ENCODE results near the gene MYMK. TPM values are rescaled to one million over a fixed set of nuclear protein-coding genes. Genes with fewer than 3 reads are reported as not detected.

The MYMK gene
- total and polyA plus RNA-seq, 12 donors: not detected

DNA sequence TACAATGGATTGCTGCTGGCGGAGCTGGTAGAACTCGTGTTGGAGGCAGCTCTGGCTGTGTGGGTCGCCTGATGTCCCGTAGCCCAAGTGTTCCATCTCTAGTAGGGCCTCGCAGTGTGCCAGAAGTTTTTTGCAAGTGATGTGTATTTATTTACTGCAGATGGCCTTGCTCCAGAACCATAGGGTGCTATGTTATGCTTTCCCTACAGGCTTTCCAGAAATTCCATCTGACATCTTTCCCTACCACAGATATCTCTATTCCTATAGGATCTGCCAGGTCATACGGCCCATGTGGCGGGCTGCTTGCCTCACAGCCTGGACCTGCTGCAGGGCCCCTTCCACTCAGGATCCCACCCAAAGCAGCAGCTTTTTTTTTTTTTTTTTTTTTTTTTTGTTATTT is 26.7 kb upstream of the MYMK start:
- 79 to 88% methylated on average over 7 of the region's 7 CpGs for WGBS, 2 donors
- DNase-seq (no peak), ATAC-seq (no peak)
- H3K27me3 ChIP-seq: no peaks in the 10 kb centered on the region
- no peak overlapping the region for H3K4me3 ChIP-seq
- peaks cover 0 to 33% (median 0%) of the 10 kb centered on the region in 9 donors for H3K36me3 ChIP-seq
- no peaks in the 10 kb centered on the region for H3K9me3 ChIP-seq
- intact Hi-C loops (cut with DNase I): no loop called here
- H3K4me1 ChIP-seq: peaks cover under 1 to 15% (median 3%) of the 10 kb centered on the region in 9 donors
- no peak for TF ChIP-seq CTCF (IDR thresholded peaks at IDR 0.05)
- H3K27ac ChIP-seq: no peak overlapping the region

DNA sequence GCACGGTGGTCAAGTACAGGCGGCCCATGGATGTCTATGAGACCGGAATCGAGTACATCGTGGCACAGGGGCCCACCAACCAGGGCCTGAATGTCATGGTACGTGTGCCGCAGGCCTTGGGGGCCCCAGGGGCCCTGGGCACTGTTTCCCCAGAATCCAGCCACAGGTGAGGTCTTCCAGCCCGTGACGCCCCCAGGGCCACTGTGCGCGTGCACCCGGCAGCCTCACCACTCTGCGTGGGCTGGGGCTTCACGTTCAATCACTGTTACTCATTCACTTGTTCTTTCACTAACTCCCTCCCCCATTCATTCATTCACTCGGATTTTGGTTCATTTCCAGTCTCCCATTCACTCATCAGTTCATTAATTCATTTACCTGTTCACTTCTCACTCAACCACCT is 22.4 kb upstream of the MYMK start:
- DNase-seq (no peak), ATAC-seq (no peak)
- Histone ChIP-seq H3K27me3 (no peaks in the 10 kb centered on the region), H3K36me3 (peaks cover 0 to 14% (median 0%) of the 10 kb centered on the region in 9 donors), H3K27ac (no peak overlapping the region), H3K4me1 (peaks cover 12 to 37% (median 30%) of the 10 kb centered on the region in 9 donors), H3K4me3 (no peak overlapping the region), H3K9me3 (no peaks in the 10 kb centered on the region)
- 86 to 90% methylated on average over 15 of the region's 15 CpGs for WGBS, 2 donors
- no peak for TF ChIP-seq CTCF (IDR thresholded peaks at IDR 0.05)
- intact Hi-C loops (cut with DNase I): no loop called here

GRCh38 chr9:133546287-133546680 is 21.5 kb upstream of the MYMK start:
- Histone ChIP-seq H3K9me3 (no peaks in the 10 kb centered on the region), H3K27ac (peak overlapping the region in 3 of 10 donors; percentile 58 to 72 (median 71)), H3K4me1 (peaks cover 12 to 41% (median 30%) of the 10 kb centered on the region in 9 donors), H3K36me3 (peaks cover 0 to 20% (median 0%) of the 10 kb centered on the region in 9 donors), H3K4me3 (no peak overlapping the region), H3K27me3 (no peaks in the 10 kb centered on the region)
- intact Hi-C loops (cut with DNase I): no loop called here
- DNase-seq (no peak), ATAC-seq (peak in 1 of 8 donors; percentile 17)
- WGBS, 2 donors: 64 to 69% methylated on average over 8 of the region's 8 CpGs
- no peak for TF ChIP-seq CTCF (IDR thresholded peaks at IDR 0.05)

DNA sequence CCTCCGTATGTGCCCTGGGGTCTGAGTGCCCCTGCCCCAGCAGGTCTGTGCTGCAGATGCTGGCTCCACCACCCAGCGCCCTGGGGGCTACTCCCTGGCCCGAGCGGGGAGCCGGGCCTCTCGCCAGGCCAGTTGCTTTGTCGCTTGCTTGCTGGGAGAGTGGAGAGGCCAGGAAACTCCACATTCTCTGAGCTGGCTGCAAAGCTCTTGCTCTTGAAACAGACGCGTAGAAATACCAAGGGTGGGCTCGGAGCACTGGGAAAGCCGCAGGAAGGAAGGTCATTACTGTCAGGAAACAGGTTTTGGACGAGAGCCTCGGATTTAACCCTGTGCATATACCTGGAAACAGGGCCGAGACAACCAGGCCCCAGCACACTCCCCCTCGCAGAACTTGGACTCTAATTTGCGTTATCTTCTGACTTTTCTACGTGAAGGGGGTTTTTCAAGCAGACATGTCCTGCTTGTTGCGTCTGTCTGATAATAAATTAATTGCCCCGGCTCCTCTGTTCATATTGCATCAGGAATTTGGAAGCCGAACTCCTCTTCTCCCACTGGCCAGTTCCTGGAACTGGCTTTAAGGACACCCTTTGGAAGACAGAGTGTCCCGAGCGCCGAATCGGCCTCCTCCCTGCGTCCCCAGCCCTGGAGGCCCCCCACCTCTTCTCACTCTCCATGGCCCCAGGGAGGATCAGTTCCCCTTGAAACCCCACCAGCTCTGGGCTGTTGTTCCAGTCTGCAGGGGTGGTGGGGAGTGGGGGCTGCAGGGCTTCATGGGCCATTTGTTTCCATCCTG is 20.9 kb upstream of the MYMK start:
- WGBS, 2 donors: 46% methylated on average over 25 of the region's 25 CpGs

More for the DNA sequence above, 20.9 kb upstream of the MYMK start:
- ATAC-seq (peak; percentile 28 to 77 (median 52)), DNase-seq (peak in 1 of 2 donors; percentile 45)
- intact Hi-C loops (cut with DNase I): no loop called here
- Histone ChIP-seq H3K36me3 (peaks cover 0 to 24% (median 0%) of the 10 kb centered on the region in 9 donors), H3K4me3 (no peak overlapping the region), H3K4me1 (peaks cover 12 to 43% (median 31%) of the 10 kb centered on the region in 9 donors), H3K9me3 (no peaks in the 10 kb centered on the region), H3K27me3 (no peaks in the 10 kb centered on the region), H3K27ac (peak overlapping the region in 6 of 10 donors; percentile 14 to 72 (median 55))
- no peak for TF ChIP-seq CTCF (IDR thresholded peaks at IDR 0.05)

Measured in heart right ventricle (tissue), 16 donors.